ENCODE measurements around the gene CAMK2A.
"Not testable (repeated sequence)": the region's sequence is repeated elsewhere in the genome, so short reads cannot be mapped to it uniquely, and the experiment has no call there.

CAMK2A gene

DNA sequence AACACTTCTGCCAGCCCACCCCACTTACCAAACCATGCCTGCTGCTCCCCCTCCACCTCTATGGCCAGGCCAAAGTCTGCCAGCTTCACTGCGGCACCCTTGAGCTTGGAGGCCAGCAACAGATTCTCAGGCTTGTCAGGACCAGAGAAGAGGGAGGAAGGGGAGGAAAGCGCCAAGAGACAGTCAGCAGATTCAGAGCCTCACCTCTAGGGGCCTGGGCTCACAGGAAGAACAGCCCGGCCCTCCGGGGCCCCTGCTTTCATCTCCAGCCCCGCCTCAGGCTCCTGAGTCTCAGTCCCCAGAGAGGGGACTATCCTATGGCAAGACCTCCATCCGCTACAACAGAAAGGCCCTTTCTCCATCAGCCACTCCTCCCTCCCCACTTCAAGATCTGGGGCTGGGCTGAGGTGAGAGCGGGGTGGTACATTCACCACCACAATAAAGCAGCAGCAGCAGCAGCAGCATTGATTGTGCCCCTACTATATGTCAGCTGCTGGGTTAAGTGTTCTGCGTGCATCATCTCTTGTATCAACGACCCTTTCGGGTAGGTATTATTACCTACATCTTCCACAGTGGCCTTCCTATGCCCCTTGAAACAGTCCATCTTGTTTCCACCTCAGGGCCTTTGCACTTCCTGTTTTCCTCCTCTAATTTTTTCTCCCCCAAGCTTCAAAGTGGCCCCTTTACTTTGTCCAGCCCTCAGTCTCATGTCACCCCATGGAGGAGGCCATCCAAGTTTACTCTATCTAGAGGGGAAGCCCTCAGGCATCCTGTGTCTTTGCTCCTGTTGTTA, 36.0 kb downstream of the CAMK2A start:
- FAIRE-seq = no peak

DNA sequence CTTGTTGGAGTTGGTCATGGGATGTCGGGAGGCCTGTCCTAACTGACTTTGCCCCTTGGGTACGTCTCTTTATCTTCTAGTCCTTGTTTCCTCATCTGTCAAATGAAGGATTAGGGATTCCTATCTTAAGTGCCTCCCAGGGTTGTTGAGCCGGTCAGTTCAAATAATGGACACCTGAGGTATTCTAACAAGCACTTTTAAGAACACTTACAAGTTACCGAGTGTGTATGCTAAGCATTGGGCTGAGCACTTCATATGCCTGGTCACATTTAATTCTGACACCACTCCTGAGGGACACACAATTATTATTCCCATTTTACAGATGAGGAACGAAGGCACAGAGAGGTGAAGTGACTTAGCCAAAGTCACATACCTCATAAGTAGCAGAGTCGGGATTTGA, 37.1 kb downstream of the CAMK2A start:
- no peak for FAIRE-seq

DNA sequence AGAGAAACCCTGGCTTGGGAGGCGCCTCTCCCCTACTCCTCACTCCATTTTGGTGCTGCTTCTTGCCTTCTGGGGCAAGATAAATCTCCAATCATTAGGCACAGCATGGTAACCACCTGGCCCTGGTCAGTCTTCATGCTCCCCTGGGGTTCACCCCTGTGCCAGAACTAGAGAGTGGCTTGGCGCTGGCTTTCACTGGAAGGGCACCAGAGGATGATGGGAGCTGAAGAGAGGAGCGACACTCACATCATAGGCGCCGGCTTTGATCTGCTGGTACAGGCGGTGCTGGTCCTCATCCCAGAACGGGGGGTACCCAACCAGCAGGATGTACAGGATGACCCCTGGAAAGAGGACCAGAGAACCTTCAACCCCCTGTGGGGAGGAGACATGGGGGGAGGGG, 38.1 kb downstream of the CAMK2A start:
- no peak for FAIRE-seq

DNA sequence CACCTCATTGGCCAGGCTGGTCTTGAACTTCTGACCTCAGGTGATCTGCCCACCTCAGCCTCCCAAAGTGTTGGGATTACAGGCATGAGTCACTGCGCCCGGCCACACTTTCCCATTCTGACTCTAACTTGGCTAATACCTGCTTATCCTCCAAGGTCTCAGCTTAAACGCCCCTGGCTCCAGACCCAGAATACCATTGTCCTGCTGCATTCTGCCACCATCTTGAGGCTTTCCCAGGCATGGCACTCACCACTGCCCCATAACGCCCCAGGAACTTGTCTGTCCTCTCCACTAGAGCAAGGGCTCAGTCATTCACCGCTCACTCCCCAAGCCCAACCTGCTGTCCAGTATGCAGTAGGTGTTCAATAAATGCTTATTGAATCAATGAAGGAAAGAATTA, 39.8 kb downstream of the CAMK2A start:
- FAIRE-seq = no peak

DNA sequence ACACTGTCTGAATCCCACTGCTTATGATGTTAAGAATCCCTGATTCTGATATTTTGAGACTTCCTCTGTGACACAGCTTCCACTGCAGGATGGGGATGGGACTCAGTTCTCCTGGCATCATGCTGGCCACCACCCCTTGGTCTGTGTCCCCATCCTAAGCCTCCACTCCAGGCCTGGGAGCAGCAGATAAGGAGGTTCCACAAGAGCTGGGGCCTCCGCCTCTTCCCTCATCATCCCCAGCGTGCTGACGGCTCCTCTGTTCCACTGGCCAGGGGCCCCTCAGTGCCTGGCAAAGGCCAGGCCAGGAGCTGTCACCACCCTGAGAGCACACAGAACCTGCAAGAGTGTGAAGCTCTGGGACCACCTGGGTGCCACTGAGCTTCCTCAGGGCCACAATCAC, 40.6 kb downstream of the CAMK2A start:
- FAIRE-seq = no peak

DNA sequence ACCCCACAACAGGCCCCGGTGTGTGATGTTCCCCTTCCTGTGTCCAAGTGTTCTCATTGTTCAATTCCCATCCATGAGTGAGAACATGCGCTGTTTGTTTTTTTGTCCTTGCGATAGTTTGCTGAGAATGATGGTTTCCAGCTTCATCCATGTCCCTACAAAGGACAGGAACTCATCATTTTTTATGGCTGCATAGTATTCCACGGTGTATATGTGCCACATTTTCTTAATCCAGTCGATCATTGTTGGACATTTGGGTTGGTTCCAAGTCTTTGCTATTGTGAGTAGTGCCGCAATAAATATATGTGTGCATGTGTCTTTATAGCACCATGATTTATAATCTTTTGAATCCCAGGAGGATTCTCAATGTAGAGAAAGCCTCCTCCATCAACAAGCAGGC, 41.1 kb downstream of the CAMK2A start:
- FAIRE-seq = not testable (repeated sequence)

DNA sequence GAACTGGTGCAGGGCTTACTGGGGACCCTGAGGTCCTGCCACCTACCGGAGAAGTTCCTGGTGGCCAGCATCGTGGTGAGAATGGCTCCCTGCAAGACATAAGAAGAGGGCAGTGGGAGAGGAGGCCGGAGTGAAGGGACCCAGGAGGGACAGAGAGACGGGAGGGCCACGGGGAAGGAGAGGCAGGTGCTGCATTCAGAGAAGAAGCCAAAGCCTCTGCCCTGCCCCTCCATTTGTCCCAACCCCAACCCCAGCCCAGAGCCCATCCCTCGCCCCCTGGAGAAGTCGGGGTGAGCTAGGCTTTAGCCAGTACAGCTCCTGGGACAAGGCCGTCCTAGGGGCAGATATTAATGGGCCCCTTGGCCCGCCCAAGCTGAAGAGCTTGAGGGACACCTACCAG, 41.8 kb downstream of the CAMK2A start:
- FAIRE-seq = no peak

DNA sequence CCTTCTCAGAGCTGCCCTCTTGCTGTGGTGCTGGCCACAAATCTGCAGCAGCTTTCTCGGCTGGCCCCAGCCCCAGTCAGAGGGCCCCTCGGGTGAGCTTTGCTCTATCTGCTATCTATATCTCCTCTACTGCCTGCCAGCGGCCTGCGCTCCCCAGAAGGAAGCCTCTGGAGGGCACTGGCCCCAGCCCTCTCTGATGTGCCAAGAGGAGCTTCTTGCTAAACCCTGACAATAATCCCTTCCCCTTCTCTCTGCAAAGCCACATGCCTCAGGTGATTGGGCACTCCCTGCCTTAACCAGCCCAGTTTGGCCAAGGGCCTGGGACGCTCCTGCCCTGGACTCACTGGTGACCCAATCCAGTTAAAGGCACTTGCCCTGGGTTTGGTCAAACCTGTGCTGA, 42.7 kb downstream of the CAMK2A start:
- FAIRE-seq = no peak

DNA sequence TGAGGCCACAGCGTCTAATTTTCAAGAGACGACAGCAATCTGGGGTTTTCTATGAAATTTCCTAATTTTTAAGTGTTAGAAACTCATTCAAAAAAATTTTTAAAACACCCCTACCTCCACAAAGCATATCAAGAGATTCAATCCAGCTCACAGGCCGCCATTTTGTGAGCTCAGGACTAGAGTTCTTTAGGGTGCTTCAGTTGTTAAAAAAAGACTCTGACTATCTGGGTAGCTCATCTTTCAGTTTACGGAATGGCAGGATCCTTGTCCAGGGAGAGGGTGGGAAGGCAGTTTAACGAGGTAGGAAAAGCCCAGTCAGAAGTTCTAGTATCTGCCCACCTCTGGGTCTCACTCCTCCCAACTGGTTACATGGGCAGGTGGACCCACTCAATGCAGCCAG, 43.1 kb downstream of the CAMK2A start:
- no peak for FAIRE-seq

DNA sequence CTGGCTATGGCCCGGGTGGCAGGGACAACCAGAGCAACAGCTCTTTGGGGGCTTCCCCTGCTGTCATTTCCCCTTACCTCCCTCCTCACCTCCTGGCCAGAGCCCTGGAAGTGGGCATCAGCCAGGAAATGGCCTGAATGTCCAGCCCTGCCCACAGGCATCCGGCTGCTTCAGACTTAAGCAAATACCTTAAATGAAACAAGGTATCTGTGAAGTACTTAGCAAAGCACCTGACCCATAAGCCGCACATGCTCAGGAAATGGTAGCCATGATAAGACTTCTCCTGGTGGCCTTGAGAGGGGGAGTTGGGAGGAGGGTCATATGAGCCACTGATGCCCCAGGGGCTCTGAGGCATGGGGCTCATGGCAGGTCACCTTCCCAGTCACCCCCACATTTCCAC, 43.8 kb downstream of the CAMK2A start:
- no peak for FAIRE-seq

DNA sequence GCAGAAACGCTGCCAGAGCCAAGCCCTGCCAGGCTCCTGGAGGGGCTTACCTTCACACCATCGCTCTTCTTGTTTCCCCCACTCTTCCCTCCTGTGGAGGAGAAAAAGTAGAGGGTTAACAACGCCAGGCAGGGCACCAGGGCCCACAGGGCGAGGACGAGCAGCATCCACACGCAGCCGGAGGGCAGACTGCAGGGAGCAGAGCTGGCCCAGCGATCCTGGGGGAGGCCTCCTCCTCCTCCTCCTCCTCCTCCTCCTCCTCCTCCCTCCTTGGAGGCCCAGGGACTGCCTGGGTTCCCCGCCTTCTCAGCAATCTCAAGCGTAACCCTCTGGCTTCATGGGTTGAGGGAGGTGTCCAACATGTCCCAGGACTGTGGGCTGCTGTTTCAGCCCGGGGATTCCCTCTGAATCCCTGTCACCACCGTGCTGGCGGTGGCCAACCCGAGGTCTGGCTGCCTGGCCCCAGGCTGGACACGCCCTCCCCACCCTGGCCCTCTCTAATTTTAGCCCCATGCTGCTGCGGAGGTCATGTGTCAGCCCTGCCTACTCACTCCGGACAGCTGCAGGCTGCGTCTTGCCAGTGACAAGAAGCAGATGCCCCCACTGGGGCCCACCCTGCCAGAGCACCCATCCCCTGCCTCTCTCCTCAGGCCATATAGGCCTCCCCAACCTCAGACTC, 44.3 kb downstream of the CAMK2A start:
- FAIRE-seq = no peak

DNA sequence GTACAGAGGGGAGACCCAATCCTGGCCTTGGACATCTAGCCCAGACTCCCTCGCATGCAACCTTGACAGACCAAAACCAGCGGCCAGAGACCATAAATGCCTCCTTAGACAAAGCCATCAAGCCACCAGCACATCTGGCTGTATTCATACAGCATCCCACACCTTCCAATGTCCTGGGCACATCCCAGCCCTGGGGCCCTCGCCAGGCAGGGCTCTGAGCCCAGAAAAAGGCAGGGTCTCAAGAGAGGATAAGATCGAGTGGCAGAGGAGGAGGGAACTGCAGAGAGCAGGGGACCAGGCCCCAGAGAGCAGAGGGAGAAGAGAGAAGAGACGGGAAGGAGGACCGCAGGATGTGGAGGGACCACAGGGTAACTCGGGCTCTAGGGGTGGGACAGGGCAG, 45.4 kb downstream of the CAMK2A start:
- no peak for FAIRE-seq

DNA sequence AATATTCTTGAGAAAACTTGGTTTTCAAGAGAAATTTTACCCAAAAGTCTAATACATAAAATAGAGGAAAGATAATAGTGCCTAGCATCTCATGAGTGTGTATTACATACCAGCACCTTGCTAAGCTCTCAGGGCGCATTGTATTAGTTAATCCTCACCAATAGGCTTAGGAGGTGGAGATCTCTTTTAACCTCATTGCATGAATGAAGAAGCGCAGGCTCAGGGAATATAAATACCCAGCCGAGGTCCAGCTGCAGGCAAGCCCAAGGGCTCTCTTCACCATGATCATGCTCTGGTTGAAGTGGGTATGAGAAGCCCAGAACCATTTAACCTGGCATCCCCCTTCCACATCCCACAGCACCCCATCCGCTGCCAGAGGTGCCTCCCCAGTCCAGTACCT, 46.0 kb downstream of the CAMK2A start:
- FAIRE-seq = no peak

DNA sequence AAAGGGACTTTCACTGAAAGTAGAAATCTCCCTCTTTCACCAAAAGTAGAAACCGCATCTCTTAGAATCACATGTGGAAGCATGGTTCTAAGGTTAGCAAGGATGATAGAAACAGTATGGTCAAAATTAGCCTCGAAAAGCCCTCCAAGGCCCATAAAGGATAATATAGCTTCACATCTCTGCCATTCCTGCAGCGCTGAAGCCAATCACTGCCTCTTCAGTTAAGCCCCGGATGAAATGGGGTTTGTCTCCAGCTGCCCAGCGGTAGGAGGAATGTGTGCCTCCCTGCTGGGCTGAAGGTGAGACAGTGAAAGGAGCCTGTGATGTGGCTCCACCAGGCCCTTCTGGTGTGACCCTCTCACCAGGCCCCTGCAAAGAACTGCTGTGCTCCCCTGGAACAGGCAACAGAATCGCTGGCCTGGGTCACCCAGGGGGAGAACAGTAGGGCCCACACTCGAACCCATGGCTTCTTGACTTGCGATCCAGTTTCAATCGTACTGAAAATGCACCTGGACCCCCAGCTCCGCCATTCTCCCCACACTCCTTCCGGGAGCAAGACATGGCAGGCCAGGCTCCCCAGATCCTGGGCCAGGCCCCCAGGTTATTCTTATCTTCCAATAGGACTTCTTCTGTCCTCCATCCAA, 47.2 kb downstream of the CAMK2A start:
- FAIRE-seq = no peak

DNA sequence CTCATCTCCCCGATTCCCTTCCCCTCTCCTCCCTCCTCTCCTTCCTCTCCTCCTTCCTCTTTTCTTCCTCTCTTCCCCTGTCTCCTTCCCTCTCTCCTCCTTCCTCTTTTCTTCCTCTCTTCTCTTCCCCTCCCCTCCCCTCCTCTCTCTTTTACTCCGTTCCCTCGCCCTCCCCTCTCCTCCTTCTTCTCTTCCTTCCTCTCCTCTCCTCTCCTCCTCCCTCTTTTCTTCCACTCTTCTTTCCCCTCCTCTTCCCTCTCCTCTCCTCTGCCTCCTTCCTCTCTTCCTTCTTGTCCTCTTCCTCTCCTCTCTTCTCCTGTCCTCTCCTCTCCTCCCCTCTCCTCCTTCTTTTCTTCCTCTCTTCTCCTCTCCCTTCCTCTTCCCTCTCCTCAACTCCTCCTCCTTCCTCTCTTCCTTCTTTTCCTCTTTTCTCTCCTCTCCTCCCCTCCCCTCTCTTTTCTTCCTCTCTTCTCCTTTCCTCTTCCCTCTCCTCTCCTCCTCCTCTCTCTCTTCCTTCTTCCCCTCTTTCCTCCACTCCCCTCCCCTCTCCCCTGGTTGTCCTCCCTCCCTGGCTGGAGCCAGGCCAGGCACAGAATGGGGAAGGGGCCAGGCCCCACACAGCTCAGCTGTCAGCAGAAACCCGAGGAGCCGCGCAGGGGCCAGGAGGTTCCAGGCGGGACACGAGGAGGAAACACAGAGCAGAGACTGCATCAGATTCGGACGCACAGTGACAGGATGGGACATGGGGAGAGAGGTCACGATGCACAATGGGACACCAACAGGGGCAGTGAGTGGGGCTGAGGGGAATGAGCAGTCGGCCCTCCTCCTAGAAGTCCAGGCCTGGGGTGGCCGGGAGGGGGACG, 48.0 kb downstream of the CAMK2A start:
- no peak for FAIRE-seq

DNA sequence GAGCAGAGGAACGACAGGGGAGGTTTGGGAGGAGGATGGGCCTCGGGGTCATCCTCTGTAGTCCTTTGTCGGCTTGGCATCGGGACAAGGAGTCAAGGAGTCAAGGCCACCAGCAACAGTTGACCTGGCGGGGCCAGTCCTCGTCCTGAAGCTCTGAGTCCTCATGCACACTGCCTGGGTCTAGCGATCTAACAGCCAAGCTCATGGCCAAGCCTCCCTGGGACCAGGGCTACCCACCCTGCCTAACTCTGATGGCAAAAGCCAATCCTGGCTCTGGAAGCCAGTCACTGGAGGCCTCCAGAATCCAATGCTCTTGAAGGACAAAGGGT, 49.8 kb downstream of the CAMK2A start:
- no peak for FAIRE-seq

DNA sequence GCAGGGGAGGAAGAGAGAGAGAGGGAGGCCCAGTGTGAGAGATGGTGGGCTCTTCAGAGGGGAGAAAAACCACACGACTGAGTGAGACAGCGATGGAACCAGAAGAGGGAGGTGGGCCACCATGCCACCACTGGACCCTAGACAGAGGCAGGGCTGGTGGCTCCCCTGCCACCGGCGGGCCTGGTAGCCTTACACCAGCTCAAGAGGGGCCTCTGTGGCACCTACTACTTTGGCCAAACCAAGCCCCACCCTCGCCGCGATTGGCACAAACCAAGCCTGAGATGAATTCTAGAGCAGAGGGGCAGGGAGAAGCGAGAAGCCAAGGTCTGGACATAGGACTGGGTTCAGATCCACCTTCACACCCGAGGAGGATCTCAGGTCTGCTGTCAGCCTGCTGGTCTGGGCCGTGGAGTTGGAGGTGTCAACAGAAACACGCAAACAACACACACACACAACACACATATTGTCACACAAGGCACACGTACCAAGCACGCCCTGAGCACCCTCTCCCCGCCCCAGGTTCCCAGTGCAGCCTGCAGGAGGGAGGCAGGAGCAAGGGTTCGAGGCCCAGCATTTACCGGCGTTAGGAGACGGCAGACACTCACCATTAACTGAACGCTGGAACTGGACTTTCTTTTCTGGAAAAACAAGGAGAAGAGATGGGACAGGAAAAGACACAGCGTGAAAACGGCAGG, 50.3 kb downstream of the CAMK2A start:
- FAIRE-seq = no peak

DNA sequence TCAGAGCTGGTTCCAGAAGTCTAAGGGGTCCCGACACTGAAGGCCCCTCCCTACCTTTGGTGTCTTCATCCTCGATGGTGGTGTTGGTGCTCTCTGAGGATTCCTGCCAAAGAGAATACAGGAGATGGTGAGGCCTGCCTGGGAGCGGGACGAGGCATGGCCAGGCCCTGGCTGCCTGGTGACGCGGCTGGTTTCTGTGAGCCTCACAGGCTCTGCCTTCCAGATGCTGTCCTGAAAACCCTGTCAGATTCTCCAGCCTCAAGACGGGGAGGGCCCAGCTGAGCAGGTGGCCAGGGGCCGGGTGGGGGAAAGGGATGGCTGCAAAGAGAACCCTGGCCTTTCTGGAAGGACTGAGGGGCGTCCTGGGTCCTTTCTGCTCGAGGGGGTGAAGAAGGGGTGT, 50.9 kb downstream of the CAMK2A start:
- no peak for FAIRE-seq

DNA sequence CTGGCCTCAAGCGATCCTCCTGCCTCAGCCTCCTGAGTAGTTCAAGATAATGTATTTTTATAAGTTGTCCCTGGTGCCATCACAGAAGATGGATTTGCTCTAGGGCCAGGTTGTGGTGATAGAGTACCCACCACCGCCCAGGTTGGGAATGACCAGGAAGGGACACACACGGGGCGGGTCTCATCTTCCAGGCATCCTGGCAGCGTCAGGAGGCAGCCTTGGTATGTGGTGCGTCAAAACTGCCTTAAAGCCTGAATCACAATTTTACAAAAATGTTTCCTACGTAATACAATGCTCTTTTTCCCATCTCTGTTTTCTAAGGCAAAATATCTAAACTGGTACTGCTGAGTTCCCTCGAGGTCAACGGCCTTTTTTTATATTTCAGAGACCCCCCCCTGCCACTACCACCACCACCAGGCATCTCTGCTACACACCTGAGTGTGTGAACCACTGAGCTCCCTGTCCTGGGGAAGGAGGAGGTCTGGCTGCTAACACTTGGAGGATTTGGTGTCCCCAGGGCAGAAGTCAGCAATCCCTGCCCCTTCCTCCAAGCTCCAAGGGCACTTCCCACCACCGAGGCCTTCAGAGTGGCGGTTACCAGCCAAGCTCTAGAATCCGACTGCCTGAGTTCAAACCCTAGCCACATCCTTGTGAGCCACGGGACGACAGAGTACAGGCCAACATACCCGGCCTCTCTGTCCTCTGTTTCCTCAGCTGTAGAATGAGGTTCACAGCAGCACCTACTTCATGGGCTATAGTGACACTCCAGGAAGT, 52.4 kb downstream of the CAMK2A start:
- no peak for FAIRE-seq

DNA sequence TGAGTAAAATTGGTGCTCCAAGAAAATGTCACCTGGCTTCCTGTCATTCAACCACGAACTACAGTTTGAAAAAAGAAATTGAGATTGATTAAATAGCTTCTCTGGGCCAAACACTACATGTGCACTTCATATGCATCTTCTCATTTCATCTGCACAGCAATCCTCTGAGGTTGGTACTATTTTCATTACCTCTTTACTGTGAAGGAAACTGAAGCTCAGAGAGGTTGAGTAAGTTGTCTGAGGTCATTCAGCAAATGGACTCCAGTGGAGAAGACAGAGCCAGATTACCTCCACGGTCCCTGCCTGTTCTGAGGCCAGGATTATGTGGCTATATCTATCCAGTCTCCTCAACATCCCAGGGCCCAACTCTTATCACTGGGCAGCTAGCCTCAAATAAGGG, 53.3 kb downstream of the CAMK2A start:
- no peak for FAIRE-seq

DNA sequence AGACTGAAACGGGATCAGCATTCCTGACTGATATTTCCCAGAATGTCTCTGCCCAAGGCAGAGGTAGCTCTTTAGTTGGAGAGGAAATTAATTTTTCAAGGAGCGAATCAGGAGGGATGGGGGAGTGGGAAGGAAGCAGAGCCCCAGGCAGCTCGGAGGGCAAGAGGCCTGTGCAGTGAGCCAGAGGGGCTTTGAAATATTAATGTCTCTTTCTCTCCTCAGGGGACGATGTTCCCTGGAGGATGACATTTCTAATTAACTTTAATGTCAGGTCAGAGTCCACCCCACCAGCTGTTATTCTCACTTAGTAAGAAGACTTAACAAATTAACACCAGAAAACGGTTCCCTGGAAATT, 54.1 kb downstream of the CAMK2A start:
- no peak for FAIRE-seq

Measured in TTC549 (cell line).